HEK293T (cell line): ENCODE results near the gene PAPPA.

Experiments used
- BHLHE40 ChIP-seq: fragments of 450-650 bp; IDR thresholded peaks from 2 replicates; pipeline ENCODE4 v1.6.1; 2016; ENCODE audit warnings: mild to moderate bottlenecking, moderate library complexity, borderline replicate concordance
- FOXA1 ChIP-seq: fragments of 450-650 bp; IDR thresholded peaks from 2 replicates; pipeline ENCODE4 v1.6.1; 2016; ENCODE audit warnings: mild to moderate bottlenecking
- NFRKB ChIP-seq: fragments of 450-650 bp; IDR thresholded peaks from 2 replicates; pipeline ENCODE4 v1.6.1; 2016; ENCODE audit warnings: mild to moderate bottlenecking, moderate library complexity
- SP1 ChIP-seq: fragments of 450-650 bp; IDR thresholded peaks from 2 replicates; pipeline ENCODE4 v1.6.1; 2017
- SUZ12 ChIP-seq: fragments of 450-650 bp; IDR thresholded peaks from 2 replicates; pipeline ENCODE4 v1.6.1; 2016; ENCODE audit warnings: mild to moderate bottlenecking
- TARDBP ChIP-seq: fragments of 450-650 bp; IDR thresholded peaks from 2 replicates; pipeline ENCODE4 v1.6.1; 2016
- TF ChIP-seq, protein P1 (sequence below): fragments of 450-650 bp; IDR thresholded peaks from 2 replicates; pipeline ENCODE4 v1.6.1; 2016

DNA sequence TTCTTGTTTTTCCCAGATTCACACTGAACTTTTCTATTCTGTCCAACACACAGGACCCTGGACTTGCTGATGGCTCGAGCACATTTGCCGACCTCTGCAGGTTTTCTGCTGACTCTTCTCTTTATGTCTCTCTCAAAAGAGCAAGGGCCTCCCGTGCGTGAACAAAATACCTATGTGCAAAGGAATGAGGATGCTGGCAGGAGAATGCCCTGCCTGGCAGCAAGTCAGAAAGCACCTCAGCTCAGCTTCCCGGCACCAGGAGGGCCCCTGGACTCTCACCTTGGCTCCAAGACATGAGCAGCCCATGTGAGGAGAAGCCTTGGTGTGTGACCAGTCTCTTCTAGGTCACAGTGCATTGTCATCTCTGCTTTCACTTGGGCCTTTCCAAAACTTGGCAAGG, 36.1 kb downstream of the PAPPA start:
- TF ChIP-seq SP1, result no peak
- TF ChIP-seq SUZ12, result no peak
- TF ChIP-seq BHLHE40, result no peak
- TF ChIP-seq, protein P1, sequence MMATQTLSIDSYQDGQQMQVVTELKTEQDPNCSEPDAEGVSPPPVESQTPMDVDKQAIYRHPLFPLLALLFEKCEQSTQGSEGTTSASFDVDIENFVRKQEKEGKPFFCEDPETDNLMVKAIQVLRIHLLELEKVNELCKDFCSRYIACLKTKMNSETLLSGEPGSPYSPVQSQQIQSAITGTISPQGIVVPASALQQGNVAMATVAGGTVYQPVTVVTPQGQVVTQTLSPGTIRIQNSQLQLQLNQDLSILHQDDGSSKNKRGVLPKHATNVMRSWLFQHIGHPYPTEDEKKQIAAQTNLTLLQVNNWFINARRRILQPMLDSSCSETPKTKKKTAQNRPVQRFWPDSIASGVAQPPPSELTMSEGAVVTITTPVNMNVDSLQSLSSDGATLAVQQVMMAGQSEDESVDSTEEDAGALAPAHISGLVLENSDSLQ, result no peak
- TF ChIP-seq TARDBP, result no peak
- no peak for TF ChIP-seq NFRKB
- TF ChIP-seq FOXA1, result no peak
